SK-N-SH treated with all-trans-retinoic acid at 6 μM for 48 hours (cell line): ENCODE results near the gene RAB8B.

Source experiments
- ATAC-seq: fragments of 200-7000 bp; cut with Tn5 transposase; 3 replicates; pipeline ENCODE4 v1.9.1; 2020; ENCODE audit warnings: mild to moderate bottlenecking, moderate library complexity
- ARNTL ChIP-seq: fragments of 450-650 bp; formaldehyde crosslinking; IDR thresholded peaks from 2 replicates; pipeline ENCODE4 v1.5.0; 2020; ENCODE audit warnings: low read depth, mild to moderate bottlenecking, moderate library complexity, borderline replicate concordance
- BACH2 ChIP-seq: fragments of 250-450 bp; sonication (Bioruptor Pico); IDR thresholded peaks from 2 replicates; pipeline ENCODE4 v1.9.0; 2021; ENCODE audit warnings: mild to moderate bottlenecking, borderline replicate concordance
- CSDC2 ChIP-seq: fragments of 250-450 bp; sonication (Bioruptor Pico); IDR thresholded peaks from 2 replicates; pipeline ENCODE4 v1.5.0; 2020; ENCODE audit warnings: mild to moderate bottlenecking, moderate library complexity
- GLIS3 ChIP-seq: fragments of 250-450 bp; sonication (Bioruptor Pico); IDR thresholded peaks from 2 replicates; pipeline ENCODE4 v1.5.0; 2020; ENCODE audit warnings: mild to moderate bottlenecking, moderate library complexity
- ISL1 ChIP-seq: fragments of 250-450 bp; sonication (Bioruptor Pico); IDR thresholded peaks from 2 replicates; pipeline ENCODE4 v2.1.2; 2022; ENCODE audit warnings: mild to moderate bottlenecking, moderate library complexity
- OSR1 ChIP-seq: fragments of 250-450 bp; sonication (Bioruptor Pico); IDR thresholded peaks from 2 replicates; pipeline ENCODE4 v1.8.0; 2022; ENCODE audit warnings: moderate library complexity, mild to moderate bottlenecking, inconsistent platforms
- PPARA ChIP-seq: fragments of 250-450 bp; sonication (Bioruptor Pico); IDR thresholded peaks from 2 replicates; pipeline ENCODE4 v1.5.0; 2020; ENCODE audit warnings: mild to moderate bottlenecking, borderline replicate concordance
- RARB ChIP-seq: fragments of 250-450 bp; sonication (Bioruptor Pico); IDR thresholded peaks from 2 replicates; pipeline ENCODE4 v1.8.0; 2021; ENCODE audit warnings: mild to moderate bottlenecking, moderate library complexity
- SNAI2 ChIP-seq: fragments of 250-450 bp; sonication (Bioruptor Pico); IDR thresholded peaks from 2 replicates; pipeline ENCODE4 v1.5.0; 2020; ENCODE audit warnings: mild to moderate bottlenecking, moderate library complexity
- TOX ChIP-seq: fragments of 250-450 bp; sonication (Bioruptor Pico); IDR thresholded peaks from 2 replicates; pipeline ENCODE4 v1.8.0; 2021; ENCODE audit warnings: mild to moderate bottlenecking, moderate library complexity, borderline replicate concordance
- ZC3H10 ChIP-seq: fragments of 250-450 bp; sonication (Bioruptor Pico); IDR thresholded peaks from 2 replicates; pipeline ENCODE4 v1.5.1; 2021; ENCODE audit warnings: mild to moderate bottlenecking, moderate library complexity
- ZFP3 ChIP-seq: fragments of 250-450 bp; sonication (Bioruptor Pico); IDR thresholded peaks from 2 replicates; pipeline ENCODE4 v1.5.0; 2020; ENCODE audit warnings: mild to moderate bottlenecking, moderate library complexity
- ZFP30 ChIP-seq: fragments of 450-650 bp; formaldehyde crosslinking; IDR thresholded peaks from 2 replicates; pipeline ENCODE4 v1.5.0; 2022; ENCODE audit warnings: mild to moderate bottlenecking, moderate library complexity
- ZNF565 ChIP-seq: fragments of 450-650 bp; formaldehyde crosslinking; conservative IDR thresholded peaks from 2 replicates; pipeline ENCODE4 v1.5.0; 2020; ENCODE audit warnings: low read depth, mild to moderate bottlenecking, moderate library complexity
- ZNF70 ChIP-seq: fragments of 450-650 bp; formaldehyde crosslinking; IDR thresholded peaks from 2 replicates; pipeline ENCODE4 v1.5.0; 2020; ENCODE audit warnings: mild to moderate bottlenecking, moderate library complexity
- ZNF8 ChIP-seq: fragments of 450-650 bp; formaldehyde crosslinking; IDR thresholded peaks from 2 replicates; pipeline ENCODE4 v1.5.0; 2020; ENCODE audit warnings: mild to moderate bottlenecking, moderate library complexity
- TF ChIP-seq, protein P1 (sequence below): fragments of 250-450 bp; sonication (Bioruptor Pico); IDR thresholded peaks from 2 replicates; pipeline ENCODE4 v1.5.0; 2020; ENCODE audit warnings: mild to moderate bottlenecking, moderate library complexity
- TF ChIP-seq, protein P2 (sequence below): fragments of 250-450 bp; sonication (Bioruptor Pico); IDR thresholded peaks from 2 replicates; pipeline ENCODE4 v1.8.0; 2021; ENCODE audit warnings: low read depth, mild to moderate bottlenecking, moderate library complexity, borderline replicate concordance
- TF ChIP-seq, protein P3 (sequence below): fragments of 250-450 bp; sonication (Bioruptor Pico); IDR thresholded peaks from 2 replicates; pipeline ENCODE4 v1.8.0; 2020; ENCODE audit warnings: mild to moderate bottlenecking, moderate library complexity, borderline replicate concordance
- TF ChIP-seq, protein P4 (sequence below): fragments of 250-450 bp; sonication (Bioruptor Pico); IDR thresholded peaks from 2 replicates; pipeline ENCODE4 v1.5.1; 2021; ENCODE audit warnings: mild to moderate bottlenecking, moderate library complexity

RAB8B gene

DNA sequence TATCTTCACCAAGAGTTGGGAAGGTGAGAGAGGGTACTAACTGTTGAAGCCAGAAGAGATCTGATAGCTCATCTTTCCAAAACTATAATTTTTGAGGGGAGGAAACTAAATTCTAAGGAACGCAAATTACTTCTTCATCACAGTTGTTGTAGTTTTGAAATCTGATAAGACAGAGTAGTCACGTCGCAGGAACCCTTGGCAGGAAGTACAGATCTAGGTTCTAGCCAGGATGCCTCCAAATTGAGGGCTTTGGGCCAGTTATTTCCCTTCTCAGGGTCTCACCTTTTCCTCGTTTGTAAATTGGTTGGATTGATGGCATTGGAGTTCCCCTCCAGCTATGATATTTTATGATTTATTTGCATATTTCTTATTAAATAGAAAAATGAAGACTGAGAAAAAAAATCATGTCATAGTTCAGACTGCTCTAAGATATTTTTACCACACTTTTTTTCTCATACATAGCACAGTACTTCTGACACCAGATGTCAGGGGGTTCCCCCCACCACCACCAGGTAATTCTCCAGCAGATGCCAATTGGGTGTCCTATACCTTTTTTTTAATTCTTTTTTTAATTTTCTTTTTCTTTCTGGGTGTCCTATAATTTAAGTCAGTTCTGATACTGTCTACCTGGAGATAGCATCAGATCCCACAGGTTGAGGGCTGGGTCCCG lies 55.7 kb downstream of the RAB8B start:
- ATAC-seq, result no peak
- TF ChIP-seq RARB (no peak), ZNF8 (CRISPR knock-in tag) (no peak), ISL1 (CRISPR knock-in tag) (no peak), CSDC2 (CRISPR knock-in tag) (no peak), PPARA (CRISPR knock-in tag) (no peak), TOX (CRISPR knock-in tag) (no peak), ZFP3 (CRISPR knock-in tag) (no peak)
- TF ChIP-seq, protein P1, sequence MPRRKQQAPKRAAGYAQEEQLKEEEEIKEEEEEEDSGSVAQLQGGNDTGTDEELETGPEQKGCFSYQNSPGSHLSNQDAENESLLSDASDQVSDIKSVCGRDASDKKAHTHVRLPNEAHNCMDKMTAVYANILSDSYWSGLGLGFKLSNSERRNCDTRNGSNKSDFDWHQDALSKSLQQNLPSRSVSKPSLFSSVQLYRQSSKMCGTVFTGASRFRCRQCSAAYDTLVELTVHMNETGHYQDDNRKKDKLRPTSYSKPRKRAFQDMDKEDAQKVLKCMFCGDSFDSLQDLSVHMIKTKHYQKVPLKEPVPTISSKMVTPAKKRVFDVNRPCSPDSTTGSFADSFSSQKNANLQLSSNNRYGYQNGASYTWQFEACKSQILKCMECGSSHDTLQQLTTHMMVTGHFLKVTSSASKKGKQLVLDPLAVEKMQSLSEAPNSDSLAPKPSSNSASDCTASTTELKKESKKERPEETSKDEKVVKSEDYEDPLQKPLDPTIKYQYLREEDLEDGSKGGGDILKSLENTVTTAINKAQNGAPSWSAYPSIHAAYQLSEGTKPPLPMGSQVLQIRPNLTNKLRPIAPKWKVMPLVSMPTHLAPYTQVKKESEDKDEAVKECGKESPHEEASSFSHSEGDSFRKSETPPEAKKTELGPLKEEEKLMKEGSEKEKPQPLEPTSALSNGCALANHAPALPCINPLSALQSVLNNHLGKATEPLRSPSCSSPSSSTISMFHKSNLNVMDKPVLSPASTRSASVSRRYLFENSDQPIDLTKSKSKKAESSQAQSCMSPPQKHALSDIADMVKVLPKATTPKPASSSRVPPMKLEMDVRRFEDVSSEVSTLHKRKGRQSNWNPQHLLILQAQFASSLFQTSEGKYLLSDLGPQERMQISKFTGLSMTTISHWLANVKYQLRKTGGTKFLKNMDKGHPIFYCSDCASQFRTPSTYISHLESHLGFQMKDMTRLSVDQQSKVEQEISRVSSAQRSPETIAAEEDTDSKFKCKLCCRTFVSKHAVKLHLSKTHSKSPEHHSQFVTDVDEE (CRISPR knock-in tag), result no peak
- TF ChIP-seq, protein P2, sequence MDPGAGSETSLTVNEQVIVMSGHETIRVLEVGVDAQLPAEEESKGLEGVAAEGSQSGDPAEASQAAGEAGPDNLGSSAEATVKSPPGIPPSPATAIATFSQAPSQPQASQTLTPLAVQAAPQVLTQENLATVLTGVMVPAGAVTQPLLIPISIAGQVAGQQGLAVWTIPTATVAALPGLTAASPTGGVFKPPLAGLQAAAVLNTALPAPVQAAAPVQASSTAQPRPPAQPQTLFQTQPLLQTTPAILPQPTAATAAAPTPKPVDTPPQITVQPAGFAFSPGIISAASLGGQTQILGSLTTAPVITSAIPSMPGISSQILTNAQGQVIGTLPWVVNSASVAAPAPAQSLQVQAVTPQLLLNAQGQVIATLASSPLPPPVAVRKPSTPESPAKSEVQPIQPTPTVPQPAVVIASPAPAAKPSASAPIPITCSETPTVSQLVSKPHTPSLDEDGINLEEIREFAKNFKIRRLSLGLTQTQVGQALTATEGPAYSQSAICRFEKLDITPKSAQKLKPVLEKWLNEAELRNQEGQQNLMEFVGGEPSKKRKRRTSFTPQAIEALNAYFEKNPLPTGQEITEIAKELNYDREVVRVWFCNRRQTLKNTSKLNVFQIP (CRISPR knock-in tag), result no peak
- TF ChIP-seq, all 23 proteins: peak for 0

DNA sequence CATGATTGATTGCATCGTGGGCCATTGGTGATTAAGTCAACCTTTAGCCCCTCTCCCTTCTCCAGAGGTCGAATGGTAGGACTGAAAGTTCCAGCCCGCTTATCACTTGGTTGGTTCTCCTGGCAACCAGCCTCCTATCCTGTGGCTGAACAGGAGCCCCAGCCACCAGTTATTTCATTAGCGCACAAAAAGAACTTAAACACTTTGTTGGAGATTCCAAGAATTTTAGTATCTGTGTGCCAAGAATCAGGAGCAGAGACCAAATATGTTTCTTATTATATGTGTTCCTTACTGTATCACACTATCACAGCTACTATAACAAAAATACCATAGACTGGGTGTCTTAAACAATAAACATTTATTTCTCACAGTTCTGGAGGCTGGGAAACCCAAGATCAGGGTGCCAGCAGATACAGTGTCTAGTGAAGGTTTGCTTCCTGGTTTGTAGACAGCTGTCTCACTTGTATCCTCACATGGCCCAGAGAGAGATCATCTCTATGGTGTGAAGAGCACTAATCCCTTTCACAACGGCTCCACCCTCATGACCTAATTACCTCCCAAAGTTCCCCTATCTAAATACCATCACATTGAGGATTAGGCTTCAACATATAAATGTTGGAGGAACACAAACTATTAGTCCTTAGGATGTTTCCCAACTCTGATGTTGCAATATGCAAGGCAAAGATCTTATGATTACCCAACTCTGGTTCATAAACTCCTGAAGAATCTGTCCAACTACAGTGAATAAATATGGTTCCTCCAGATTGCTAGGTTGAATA lies 57.5 kb downstream of the RAB8B start:
- ATAC-seq, result no peak
- TF ChIP-seq ZFP3 (CRISPR knock-in tag), result no peak
- TF ChIP-seq ZNF565, result no peak
- TF ChIP-seq ZNF70 (CRISPR knock-in tag), result no peak
- no peak for TF ChIP-seq ARNTL
- TF ChIP-seq, protein P3, sequence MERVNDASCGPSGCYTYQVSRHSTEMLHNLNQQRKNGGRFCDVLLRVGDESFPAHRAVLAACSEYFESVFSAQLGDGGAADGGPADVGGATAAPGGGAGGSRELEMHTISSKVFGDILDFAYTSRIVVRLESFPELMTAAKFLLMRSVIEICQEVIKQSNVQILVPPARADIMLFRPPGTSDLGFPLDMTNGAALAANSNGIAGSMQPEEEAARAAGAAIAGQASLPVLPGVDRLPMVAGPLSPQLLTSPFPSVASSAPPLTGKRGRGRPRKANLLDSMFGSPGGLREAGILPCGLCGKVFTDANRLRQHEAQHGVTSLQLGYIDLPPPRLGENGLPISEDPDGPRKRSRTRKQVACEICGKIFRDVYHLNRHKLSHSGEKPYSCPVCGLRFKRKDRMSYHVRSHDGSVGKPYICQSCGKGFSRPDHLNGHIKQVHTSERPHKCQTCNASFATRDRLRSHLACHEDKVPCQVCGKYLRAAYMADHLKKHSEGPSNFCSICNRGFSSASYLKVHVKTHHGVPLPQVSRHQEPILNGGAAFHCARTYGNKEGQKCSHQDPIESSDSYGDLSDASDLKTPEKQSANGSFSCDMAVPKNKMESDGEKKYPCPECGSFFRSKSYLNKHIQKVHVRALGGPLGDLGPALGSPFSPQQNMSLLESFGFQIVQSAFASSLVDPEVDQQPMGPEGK (CRISPR knock-in tag), result no peak
- TF ChIP-seq ISL1 (CRISPR knock-in tag), result no peak
- no peak for TF ChIP-seq BACH2

DNA sequence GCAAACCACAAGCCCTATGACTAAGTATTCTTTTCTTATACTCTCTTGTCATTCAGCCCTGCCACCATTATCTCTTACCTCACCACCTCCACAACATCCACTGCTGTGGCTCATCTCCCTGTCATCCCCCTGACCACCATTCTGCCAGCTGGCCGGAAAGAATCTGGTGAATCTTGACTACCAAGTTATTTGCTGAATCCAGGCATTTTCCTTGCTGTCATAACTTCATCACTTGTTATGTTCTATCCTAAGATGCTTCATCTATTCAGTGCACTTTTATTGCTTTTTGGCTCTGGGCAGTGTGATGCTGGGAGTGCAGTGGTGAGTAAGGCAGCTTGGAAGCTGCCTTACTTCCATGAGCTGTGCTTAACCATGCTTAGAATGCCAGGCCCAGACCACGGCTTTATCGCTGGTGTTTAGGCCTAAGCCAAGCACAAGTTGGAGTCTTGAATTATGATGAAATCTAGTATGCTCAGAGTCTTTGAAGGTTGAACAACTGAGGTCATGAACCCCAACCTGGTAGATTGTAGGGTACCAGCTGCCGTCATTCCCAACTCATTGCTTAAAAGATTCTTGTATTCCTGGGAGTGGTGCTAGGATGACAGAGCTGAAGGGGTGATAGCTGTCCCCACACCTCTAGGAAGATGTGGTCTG lies 61.0 kb downstream of the RAB8B start:
- peak; percentile 98 for ATAC-seq
- no peak for TF ChIP-seq ZNF8 (CRISPR knock-in tag)
- no peak for TF ChIP-seq ZNF70 (CRISPR knock-in tag)
- TF ChIP-seq, protein P1 (CRISPR knock-in tag), result no peak
- TF ChIP-seq, protein P4, sequence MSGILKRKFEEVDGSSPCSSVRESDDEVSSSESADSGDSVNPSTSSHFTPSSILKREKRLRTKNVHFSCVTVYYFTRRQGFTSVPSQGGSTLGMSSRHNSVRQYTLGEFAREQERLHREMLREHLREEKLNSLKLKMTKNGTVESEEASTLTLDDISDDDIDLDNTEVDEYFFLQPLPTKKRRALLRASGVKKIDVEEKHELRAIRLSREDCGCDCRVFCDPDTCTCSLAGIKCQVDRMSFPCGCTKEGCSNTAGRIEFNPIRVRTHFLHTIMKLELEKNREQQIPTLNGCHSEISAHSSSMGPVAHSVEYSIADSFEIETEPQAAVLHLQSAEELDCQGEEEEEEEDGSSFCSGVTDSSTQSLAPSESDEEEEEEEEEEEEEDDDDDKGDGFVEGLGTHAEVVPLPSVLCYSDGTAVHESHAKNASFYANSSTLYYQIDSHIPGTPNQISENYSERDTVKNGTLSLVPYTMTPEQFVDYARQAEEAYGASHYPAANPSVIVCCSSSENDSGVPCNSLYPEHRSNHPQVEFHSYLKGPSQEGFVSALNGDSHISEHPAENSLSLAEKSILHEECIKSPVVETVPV, result no peak
- TF ChIP-seq ISL1 (CRISPR knock-in tag), result peak; percentile 68
- no peak for TF ChIP-seq ZFP30 (CRISPR knock-in tag)
- TF ChIP-seq PPARA (CRISPR knock-in tag), result no peak
- peak; percentile 86; the same call in 1 of the 2 replicates for TF ChIP-seq TOX (CRISPR knock-in tag)
- TF ChIP-seq, protein P3 (CRISPR knock-in tag), result no peak
- TF ChIP-seq OSR1 (CRISPR knock-in tag), result no peak
- TF ChIP-seq ZNF565, result no peak
- no peak for TF ChIP-seq SNAI2
- no peak for TF ChIP-seq BACH2
- TF ChIP-seq ZC3H10 (CRISPR knock-in tag), result peak; percentile 50; the same call in 1 of the 2 replicates
- TF ChIP-seq GLIS3 (CRISPR knock-in tag), result no peak
- no peak for TF ChIP-seq CSDC2 (CRISPR knock-in tag)
